ENCODE data around the gene POP7.
"Not testable (repeated sequence)": the region's sequence is repeated elsewhere in the genome, so short reads cannot be mapped to it uniquely, and the experiment has no call there.

Gene POP7

GRCh38 chr7:100720279-100720670, 14.4 kb downstream of the POP7 start, which contains the start of gene EPO:
Gene EPO (plus strand): TSS chr7:100720468. CDS start chr7:100720981, 513 bp downstream.
- in situ Hi-C loops (cut with MboI; ENCODE audit: low pct_unique_long_range_greater_than_20kb, low sequenced_read_pairs, unreplicated experiment) = no loop called here
- TF ChIP-seq CTCF (IDR thresholded peaks at IDR 0.05; ENCODE audit: extremely low read depth, insufficient read depth, missing control alignments) = no peak
- DNase-seq (ENCODE audit: low spot score) = no peak

- in situ Hi-C loops (cut with MboI; ENCODE audit: low pct_unique_long_range_greater_than_20kb, low sequenced_read_pairs, unreplicated experiment) = no loop called here
- TF ChIP-seq CTCF (IDR thresholded peaks at IDR 0.05; ENCODE audit: extremely low read depth, insufficient read depth, missing control alignments) = no peak
Measured at GRCh38 chr7:100720671-100721504, 15.0 kb downstream of the POP7 start.

GRCh38 chr7:100721505-100721812, 15.5 kb downstream of the POP7 start:
- in situ Hi-C loops (cut with MboI; ENCODE audit: low pct_unique_long_range_greater_than_20kb, low sequenced_read_pairs, unreplicated experiment) = no loop called here
- DNase-seq (ENCODE audit: low spot score) = no peak
- TF ChIP-seq CTCF (IDR thresholded peaks at IDR 0.05; ENCODE audit: extremely low read depth, insufficient read depth, missing control alignments) = no peak

More at GRCh38 chr7:100720671-100721504, 15.0 kb downstream of the POP7 start:
- no peak for DNase-seq (ENCODE audit: low spot score)

- no peak for TF ChIP-seq CTCF (IDR thresholded peaks at IDR 0.05; ENCODE audit: extremely low read depth, insufficient read depth, missing control alignments)
- in situ Hi-C loops (cut with MboI; ENCODE audit: low pct_unique_long_range_greater_than_20kb, low sequenced_read_pairs, unreplicated experiment) = no loop called here
- no peak for DNase-seq (ENCODE audit: low spot score)
Measured at GRCh38 chr7:100722480-100723212, 16.7 kb downstream of the POP7 start.

GRCh38 chr7:100723732-100724275, 17.9 kb downstream of the POP7 start:
- in situ Hi-C loops (cut with MboI; ENCODE audit: low pct_unique_long_range_greater_than_20kb, low sequenced_read_pairs, unreplicated experiment) = no loop called here
- TF ChIP-seq CTCF (IDR thresholded peaks at IDR 0.05; ENCODE audit: extremely low read depth, insufficient read depth, missing control alignments) = no peak
- no peak for DNase-seq (ENCODE audit: low spot score)

- in situ Hi-C loops (cut with MboI; ENCODE audit: low pct_unique_long_range_greater_than_20kb, low sequenced_read_pairs, unreplicated experiment); DNase-seq (ENCODE audit: low spot score): not testable (repeated sequence)
Measured at GRCh38 chr7:100724364-100724763, 18.4 kb downstream of the POP7 start.

Data from GM13977 (cell line).